CD14-positive monocyte (primary cell): Measurements from ENCODE around the gene SNX25. TPM values are rescaled to one million over a fixed set of nuclear protein-coding genes. Genes with fewer than 3 reads are reported as not detected.

ENCODE experiments used
- DNase-seq, 3 donors: peaks; one replicate each; pipeline ENCODE4 v3.0.0-alpha.2; 2011 to 2022
- H2AFZ ChIP-seq: 2 replicates; pipeline ENCODE4 v1.6.0; 2012; ENCODE audit warnings: mild to moderate bottlenecking, low read depth, low read length, inconsistent platforms; ENCODE audit not compliant: insufficient read depth, poor library complexity, severe bottlenecking
- H3K27ac ChIP-seq, 2 donors: 1 replicate in 1 of 2; 2 replicates in 1 of 2; pipeline ENCODE4 v1.5.1; 2012 to 2013; ENCODE audit warnings: low read length in 2 of 2, control low read depth in 1 of 2, inconsistent platforms in 1 of 2, low read depth in 1 of 2, mild to moderate bottlenecking in 1 of 2
- H3K27me3 ChIP-seq, 2 donors: one replicate each; pipeline versions ENCODE4 v1.6.0 to v1.6.1; 2011 to 2013; ENCODE audit warnings: low read length in 2 of 2; ENCODE audit not compliant: control insufficient read depth in 2 of 2, insufficient read depth in 2 of 2
- H3K36me3 ChIP-seq, 2 donors: replicated peaks in 1 of 2; 1 replicate in 1 of 2; 2 replicates in 1 of 2; pipeline versions ENCODE4 v1.5.1 to v1.6.1; 2012 to 2013; ENCODE audit warnings: low read length in 2 of 2, control low read depth in 1 of 2, inconsistent platforms in 1 of 2, mild to moderate bottlenecking in 1 of 2; ENCODE audit not compliant: insufficient read depth in 2 of 2, control insufficient read depth in 1 of 2
- H3K4me1 ChIP-seq, 2 donors: 1 replicate in 1 of 2; 2 replicates in 1 of 2; pipeline versions ENCODE4 v1.5.1 to v1.6.1; 2012 to 2013; ENCODE audit warnings: low read length in 2 of 2, control low read depth in 1 of 2, inconsistent platforms in 1 of 2, mild to moderate bottlenecking in 1 of 2, moderate library complexity in 1 of 2; ENCODE audit not compliant: insufficient read depth in 2 of 2, control insufficient read depth in 1 of 2
- H3K4me2 ChIP-seq: replicated peaks from 2 replicates; pipeline ENCODE3; 2012; ENCODE audit warnings: low read length, moderate library complexity, mild to moderate bottlenecking; ENCODE audit not compliant: poor library complexity, severe bottlenecking; ENCODE audit errors: extremely low read depth
- H3K4me3 ChIP-seq, 3 experiments: fragments of 200-600 bp in 1 of 3; sonication (generic) in 1 of 3; replicated peaks in 1 of 3; 1 replicate in 2 of 3; 2 replicates in 1 of 3; pipeline ENCODE4 v1.5.1; 2011 to 2013; ENCODE audit warnings: low read length in 3 of 3, mild to moderate bottlenecking in 3 of 3, control low read depth in 2 of 3, low read depth in 2 of 3, inconsistent platforms in 1 of 3, moderate library complexity in 1 of 3
- H3K79me2 ChIP-seq: 2 replicates; pipeline ENCODE4 v1.6.0; 2012; ENCODE audit warnings: mild to moderate bottlenecking, control low read depth, inconsistent platforms, low read length, moderate library complexity; ENCODE audit not compliant: insufficient read depth
- H3K9ac ChIP-seq: 2 replicates; pipeline ENCODE4 v1.6.0; 2017; ENCODE audit warnings: low read length, mild to moderate bottlenecking; ENCODE audit not compliant: insufficient read depth, poor library complexity, severe bottlenecking
- H3K9me3 ChIP-seq, 2 donors: replicated peaks in 1 of 2; 1 replicate in 1 of 2; 2 replicates in 1 of 2; pipeline versions ENCODE4 v1.5.1 to v1.6.1; 2012 to 2013; ENCODE audit warnings: low read length in 2 of 2, control low read depth in 1 of 2; ENCODE audit not compliant: control insufficient read depth in 1 of 2, insufficient read depth in 1 of 2
- H4K20me1 ChIP-seq: 2 replicates; pipeline ENCODE4 v1.6.0; 2012; ENCODE audit warnings: mild to moderate bottlenecking, low read length, control low read depth, moderate library complexity; ENCODE audit not compliant: insufficient read depth
- H3K27ac Mint-ChIP-seq, 7 donors: one replicate each; pipeline ENCODE4 v1.8.0; 2020; ENCODE audit warnings: mild to moderate bottlenecking in 7 of 7, mixed read lengths in 7 of 7, moderate library complexity in 6 of 7, inconsistent platforms in 2 of 7
- H3K27me3 Mint-ChIP-seq, 3 donors: one replicate each; pipeline ENCODE4 v1.8.0; 2021 to 2022; ENCODE audit warnings: low read depth in 3 of 3, mild to moderate bottlenecking in 3 of 3, mixed read lengths in 3 of 3, moderate library complexity in 3 of 3, inconsistent platforms in 1 of 3
- H3K36me3 Mint-ChIP-seq, 2 donors: one replicate each; pipeline ENCODE4 v1.8.0; 2020; ENCODE audit warnings: mixed read lengths in 2 of 2, inconsistent platforms in 1 of 2, mild to moderate bottlenecking in 1 of 2
- H3K4me1 Mint-ChIP-seq: one replicate; pipeline ENCODE4 v1.8.0; 2020; ENCODE audit warnings: mild to moderate bottlenecking, mixed read lengths
- H3K4me3 Mint-ChIP-seq, 2 donors: one replicate each; pipeline ENCODE4 v1.8.0; 2020; ENCODE audit warnings: mild to moderate bottlenecking in 2 of 2, mixed read lengths in 2 of 2, moderate library complexity in 1 of 2
- H3K9me3 Mint-ChIP-seq, 7 donors: one replicate each; pipeline ENCODE4 v1.8.0; 2020 to 2022; ENCODE audit warnings: mixed read lengths in 7 of 7, mild to moderate bottlenecking in 6 of 7, moderate library complexity in 6 of 7, inconsistent platforms in 2 of 7
- WGBS: methylation state at CpG from one replicate; pipeline ENCODE4 v1.1.5; 2013; ENCODE audit warnings: missing lambda C conversion rate; ENCODE audit not compliant: insufficient coverage; 5-methylcytosine and 5-hydroxymethylcytosine counted together
- intact Hi-C, 2 donors: fragments of 100-400 bp; cut with micrococcal nuclease; formaldehyde crosslinking; loops; one replicate each; pipeline versions ENCODE4 v1.15.0 to v1.15.1; 2023
- polyA plus RNA-seq, 3 donors: library from polyadenylated mRNA; depleted of rRNA in 1 of 3; unstranded in 2 of 3; stranded (reverse) in 1 of 3; fragments of 300-500 nt in 2 of 3; fragments of >200 nt in 1 of 3; fragmentation: Illumina TruSeq in 2 of 3; gene quantifications; 1 replicate in 2 of 3; 2 replicates in 1 of 3; pipeline ENCODE4 v1.2.3, GENCODE V29; 2012 to 2021
- TF ChIP-seq, protein P1 (sequence below): fragments of 200-600 bp; IDR thresholded peaks from one replicate; pipeline ENCODE4 v1.8.0; 2022; ENCODE audit warnings: antibody characterized with exemption, mild to moderate bottlenecking

The SNX25 gene
- polyA plus RNA-seq, 3 donors, result 0.31 to 0.40 (median 0.36) TPM

DNA sequence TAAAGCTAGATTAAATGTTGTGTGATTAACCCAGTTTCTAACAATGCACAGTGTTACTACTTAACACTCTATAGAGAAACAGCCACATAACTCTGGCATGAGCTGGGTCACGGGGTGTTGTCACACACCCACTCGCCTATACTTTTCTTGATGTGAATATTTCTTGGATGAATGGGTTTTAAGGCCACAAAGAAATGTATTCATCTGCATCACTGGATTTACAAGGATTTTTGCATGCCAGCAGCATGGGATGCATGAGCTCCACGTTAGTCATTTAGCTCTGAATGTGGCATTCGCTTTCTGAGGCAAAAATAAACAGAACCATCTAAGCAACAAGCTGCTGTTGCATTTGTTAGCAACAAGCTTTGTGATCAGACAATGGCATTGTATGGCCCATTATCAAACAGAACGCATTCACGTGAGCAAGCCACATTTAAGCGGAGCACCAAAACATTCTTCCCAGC lies 96.6 kb downstream of the SNX25 start:
- TF ChIP-seq, protein P1, sequence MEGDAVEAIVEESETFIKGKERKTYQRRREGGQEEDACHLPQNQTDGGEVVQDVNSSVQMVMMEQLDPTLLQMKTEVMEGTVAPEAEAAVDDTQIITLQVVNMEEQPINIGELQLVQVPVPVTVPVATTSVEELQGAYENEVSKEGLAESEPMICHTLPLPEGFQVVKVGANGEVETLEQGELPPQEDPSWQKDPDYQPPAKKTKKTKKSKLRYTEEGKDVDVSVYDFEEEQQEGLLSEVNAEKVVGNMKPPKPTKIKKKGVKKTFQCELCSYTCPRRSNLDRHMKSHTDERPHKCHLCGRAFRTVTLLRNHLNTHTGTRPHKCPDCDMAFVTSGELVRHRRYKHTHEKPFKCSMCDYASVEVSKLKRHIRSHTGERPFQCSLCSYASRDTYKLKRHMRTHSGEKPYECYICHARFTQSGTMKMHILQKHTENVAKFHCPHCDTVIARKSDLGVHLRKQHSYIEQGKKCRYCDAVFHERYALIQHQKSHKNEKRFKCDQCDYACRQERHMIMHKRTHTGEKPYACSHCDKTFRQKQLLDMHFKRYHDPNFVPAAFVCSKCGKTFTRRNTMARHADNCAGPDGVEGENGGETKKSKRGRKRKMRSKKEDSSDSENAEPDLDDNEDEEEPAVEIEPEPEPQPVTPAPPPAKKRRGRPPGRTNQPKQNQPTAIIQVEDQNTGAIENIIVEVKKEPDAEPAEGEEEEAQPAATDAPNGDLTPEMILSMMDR, result no peak
- Mint-ChIP-seq H3K4me3 (no peak overlapping the region), H3K27ac (no peak overlapping the region), H3K36me3 (no peaks in the 10 kb centered on the region), H3K27me3 (peaks cover 1 to 3% (median 2%) of the 10 kb centered on the region in 3 donors), H3K4me1 (peaks cover 2% of the 10 kb centered on the region), H3K9me3 (no peaks in the 10 kb centered on the region)
- Histone ChIP-seq H3K36me3 (no peaks in the 10 kb centered on the region), H3K9ac (no peak overlapping the region), H3K9me3 (no peaks in the 10 kb centered on the region), H3K4me2 (no peak overlapping the region), H3K4me1 (no peaks in the 10 kb centered on the region), H2AFZ (no peak overlapping the region), H4K20me1 (no peaks in the 10 kb centered on the region), H3K27me3 (no peaks in the 10 kb centered on the region), H3K4me3 (no peak overlapping the region), H3K27ac (no peak overlapping the region), H3K79me2 (no peaks in the 10 kb centered on the region)
- intact Hi-C loops, result no loop called here
- 91% methylated on average over 3 of the region's 7 CpGs for WGBS
- DNase-seq, result no peak

DNA sequence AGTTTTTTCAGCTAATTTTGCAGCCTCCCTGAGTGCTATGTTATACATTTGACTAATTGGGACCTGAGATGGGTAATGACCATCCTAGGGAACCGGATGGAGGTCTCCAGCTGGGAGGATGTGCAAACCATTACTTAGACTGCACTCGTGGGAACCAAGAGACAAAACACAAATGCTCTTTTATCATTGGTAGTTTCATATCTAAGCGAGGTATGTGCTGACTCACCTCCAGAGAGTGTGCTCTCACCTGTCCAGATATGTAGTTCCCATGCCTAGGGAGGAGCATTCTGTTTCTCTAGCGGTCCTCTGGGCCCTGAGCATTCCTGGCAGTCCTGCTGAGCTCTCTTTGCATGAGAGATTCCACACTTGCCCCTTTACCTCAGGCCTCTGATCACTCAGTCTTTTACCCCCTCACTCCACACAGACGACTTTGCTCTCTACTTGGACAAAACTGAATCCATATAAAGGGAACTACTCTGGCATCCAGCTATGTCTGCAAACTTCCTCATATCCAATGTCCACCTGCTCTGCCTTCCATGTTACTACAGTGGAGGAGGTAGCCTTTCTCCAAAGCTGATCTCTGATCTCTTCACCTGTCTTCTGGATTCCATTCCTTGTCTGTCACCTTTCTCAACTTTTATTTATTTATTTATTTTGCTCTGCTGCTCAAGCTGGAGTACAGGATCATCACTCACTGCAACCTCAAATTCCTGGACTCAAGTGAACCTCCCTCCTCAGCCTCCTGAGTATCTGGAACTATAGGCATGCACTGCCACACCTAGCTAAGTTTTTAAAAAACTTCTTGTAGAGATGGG lies 97.9 kb downstream of the SNX25 start:
- no peak overlapping the region for H3K4me3 Mint-ChIP-seq
- Histone ChIP-seq H3K9ac (no peak overlapping the region), H3K9me3 (no peaks in the 10 kb centered on the region), H2AFZ (no peak overlapping the region), H3K4me3 (no peak overlapping the region), H3K27me3 (no peaks in the 10 kb centered on the region), H3K4me2 (no peak overlapping the region), H4K20me1 (no peaks in the 10 kb centered on the region), H3K79me2 (no peaks in the 10 kb centered on the region), H3K4me1 (no peaks in the 10 kb centered on the region), H3K27ac (no peak overlapping the region), H3K36me3 (no peaks in the 10 kb centered on the region)
- H3K4me1 Mint-ChIP-seq, result peaks cover 2% of the 10 kb centered on the region
- 95% methylated on average over 4 of the region's 5 CpGs for WGBS
- TF ChIP-seq, protein P1, result no peak
- intact Hi-C loops, result no loop called here
- H3K27ac Mint-ChIP-seq, result no peak overlapping the region
- H3K36me3 Mint-ChIP-seq, result no peaks in the 10 kb centered on the region
- no peaks in the 10 kb centered on the region for H3K9me3 Mint-ChIP-seq
- H3K27me3 Mint-ChIP-seq, result peaks cover 1 to 3% (median 2%) of the 10 kb centered on the region in 3 donors
- no peak for DNase-seq
